GM12878 (cell line): ENCODE measurements around the gene XDH. TPM values are rescaled to one million over a fixed set of nuclear protein-coding genes. Genes with fewer than 3 reads are reported as not detected.

ENCODE experiments used
- ATAC-seq: fragments of 200-7000 bp; cut with Tn5 transposase; 3 replicates; pipeline ENCODE4 v1.9.1; 2020; ENCODE audit warnings: mild to moderate bottlenecking, moderate library complexity
- BruUV-seq: library from RNA; stranded (reverse); fragments of 400-500 nt; replicated peaks from 2 replicates; lab custom pipeline; 2021; lab: Mats Ljungman, UMichigan
- CTCF ChIA-PET: fragments of 300-600 bp; sonication (Branson Sonifier 250); formaldehyde crosslinking; extraction: SDS; loops from one replicate; lab custom pipeline; 2021; ENCODE audit warnings: inconsistent platforms; lab: Yijun Ruan, JAX
- POLR2A ChIA-PET: fragments of 350-600 bp; formaldehyde crosslinking; extraction: SDS; loops from one replicate; lab custom pipeline; 2021; ENCODE audit warnings: inconsistent platforms; lab: Charles Lee
- RAD21 ChIA-PET: fragments of 300-600 bp; sonication (Branson Sonifier 250); formaldehyde crosslinking; loops from one replicate; lab custom pipeline; 2023; ENCODE audit warnings: antibody characterized with exemption; ENCODE audit not compliant: unreplicated experiment; lab: Charles Lee
- SMC1A ChIA-PET: fragments of 300-600 bp; sonication (Branson Sonifier 250); formaldehyde crosslinking; loops from one replicate; lab custom pipeline; 2023; ENCODE audit not compliant: unreplicated experiment, uncharacterized antibody; lab: Charles Lee
- DNase-seq: peaks from one replicate; pipeline ENCODE4 v3.0.0-alpha.2; 2011; ENCODE audit warnings: low read depth, low spot score
- FAIRE-seq: peaks from 3 replicates; lab custom pipeline; 2011; peaks lifted over from hg19 to GRCh38; lab: Jason Lieb, UNC
- H2AFZ ChIP-seq: 2 replicates; pipeline ENCODE4 v1.6.0; 2011; ENCODE audit warnings: low read depth, low read length, control low read depth; ENCODE audit not compliant: control insufficient read depth
- H3K27ac ChIP-seq: 2 replicates; pipeline ENCODE4 v1.5.1; 2011; ENCODE audit warnings: control low read depth; ENCODE audit not compliant: control insufficient read depth, insufficient read depth
- H3K27me3 ChIP-seq, 2 experiments: replicated peaks in 1 of 2; 2 replicates each; pipeline versions ENCODE4 v1.6.0 to v1.6.1; 2011; ENCODE audit warnings: low read length in 1 of 2; ENCODE audit not compliant: control insufficient read depth in 2 of 2, insufficient read depth in 2 of 2
- H3K36me3 ChIP-seq, 2 experiments: 2 replicates each; pipeline ENCODE4 v1.5.1; 2011; ENCODE audit warnings: low read length in 1 of 2; ENCODE audit not compliant: control insufficient read depth in 2 of 2, insufficient read depth in 2 of 2
- H3K4me1 ChIP-seq: 2 replicates; pipeline ENCODE4 v1.6.1; 2011; ENCODE audit warnings: mild to moderate bottlenecking, low read length, moderate library complexity, mixed read lengths; ENCODE audit not compliant: control insufficient read depth, insufficient read depth
- H3K4me2 ChIP-seq: 2 replicates; pipeline ENCODE4 v1.6.0; 2011; ENCODE audit warnings: control low read depth; ENCODE audit not compliant: control insufficient read depth, insufficient read depth
- H3K4me3 ChIP-seq: fragments of 200-600 bp; sonication (generic); 2 replicates; pipeline ENCODE4 v1.5.1; 2016
- H3K79me2 ChIP-seq: 2 replicates; pipeline ENCODE4 v1.6.0; 2011; ENCODE audit warnings: low read length; ENCODE audit not compliant: control insufficient read depth, insufficient read depth
- H3K9ac ChIP-seq: 2 replicates; pipeline ENCODE4 v1.8.0; 2011; ENCODE audit warnings: low read length, control low read depth, mixed read lengths; ENCODE audit not compliant: control insufficient read depth, insufficient read depth
- H3K9me3 ChIP-seq: replicated peaks from 3 replicates; pipeline ENCODE4 v1.5.1; 2011; ENCODE audit warnings: mild to moderate bottlenecking, low read length; ENCODE audit not compliant: control insufficient read depth, insufficient read depth
- H4K20me1 ChIP-seq: 2 replicates; pipeline ENCODE4 v1.6.0; 2011; ENCODE audit not compliant: control insufficient read depth, insufficient read depth
- BHLHE40 ChIP-seq, 2 experiments: fragments of 450-650 bp in 1 of 2; IDR thresholded peaks; 2 replicates each; pipeline ENCODE4 v1.6.1; 2011 to 2017; ENCODE audit warnings: low read depth in 2 of 2, borderline replicate concordance in 1 of 2, improper control_type of control experiment in 1 of 2, low read length in 1 of 2, mild to moderate bottlenecking in 1 of 2
- CBX5 ChIP-seq: sonication (generic); IDR thresholded peaks from 2 replicates; pipeline ENCODE4 v1.6.1; 2016; ENCODE audit warnings: low read depth, moderate library complexity, mild to moderate bottlenecking, inconsistent platforms
- DPF2 ChIP-seq: fragments of 450-650 bp; IDR thresholded peaks from 2 replicates; pipeline ENCODE4 v1.6.1; 2017; ENCODE audit warnings: mild to moderate bottlenecking
- EGR1 ChIP-seq, 2 experiments: IDR thresholded peaks; 1 replicate in 1 of 2; 2 replicates in 1 of 2; pipeline ENCODE4 v1.6.1; 2011 to 2012; ENCODE audit warnings: low read depth in 2 of 2, low read length in 2 of 2, borderline replicate concordance in 1 of 2, mild to moderate bottlenecking in 1 of 2, moderate library complexity in 1 of 2
- FOXM1 ChIP-seq: IDR thresholded peaks from 2 replicates; pipeline ENCODE4 v1.6.1; 2012; ENCODE audit warnings: low read depth, mild to moderate bottlenecking, inconsistent platforms, low read length, moderate library complexity
- GATAD2B ChIP-seq: fragments of 450-650 bp; conservative IDR thresholded peaks from 2 replicates; pipeline ENCODE4 v1.6.1; 2017; ENCODE audit warnings: low read depth, mild to moderate bottlenecking, moderate library complexity
- IKZF2 ChIP-seq, 2 experiments: fragments of 450-650 bp; IDR thresholded peaks; 2 replicates each; pipeline ENCODE4 v1.6.1; 2017; ENCODE audit warnings: mild to moderate bottlenecking in 2 of 2, moderate library complexity in 2 of 2
- IRF4 ChIP-seq: IDR thresholded peaks from 2 replicates; pipeline ENCODE4 v1.6.1; 2011; ENCODE audit warnings: low read depth, low read length
- JUNB ChIP-seq: IDR thresholded peaks from 2 replicates; pipeline ENCODE4 v1.6.1; 2016; ENCODE audit warnings: antibody characterized with exemption, mild to moderate bottlenecking
- KAT2A ChIP-seq: conservative IDR thresholded peaks from 2 replicates; pipeline ENCODE4 v1.6.1; 2011; ENCODE audit warnings: low read depth, low read length; ENCODE audit not compliant: control insufficient read depth
- MAX ChIP-seq: IDR thresholded peaks from 2 replicates; pipeline ENCODE4 v1.6.1; 2012; ENCODE audit warnings: low read depth, low read length, improper control_type of control experiment
- MEF2B ChIP-seq: fragments of 450-650 bp; IDR thresholded peaks from 2 replicates; pipeline ENCODE4 v1.6.1; 2018; ENCODE audit warnings: mild to moderate bottlenecking, moderate library complexity; ENCODE audit not compliant: partially characterized antibody, poor library complexity, severe bottlenecking
- MTA3 ChIP-seq: IDR thresholded peaks from 2 replicates; pipeline ENCODE4 v1.6.1; 2012; ENCODE audit warnings: low read length, inconsistent platforms, borderline replicate concordance
- NR2C1 ChIP-seq: fragments of 450-650 bp; IDR thresholded peaks from 2 replicates; pipeline ENCODE4 v1.6.1; 2017; ENCODE audit warnings: antibody characterized with exemption, mild to moderate bottlenecking, moderate library complexity
- PAX8 ChIP-seq: fragments of 450-650 bp; IDR thresholded peaks from 2 replicates; pipeline ENCODE4 v1.6.1; 2017; ENCODE audit warnings: mild to moderate bottlenecking, moderate library complexity
- RBBP5 ChIP-seq: fragments of 200-600 bp; sonication (generic); conservative IDR thresholded peaks from 2 replicates; pipeline ENCODE4 v1.6.1; 2016
- RELB ChIP-seq: fragments of 450-650 bp; IDR thresholded peaks from 2 replicates; pipeline ENCODE4 v1.6.1; 2017; ENCODE audit warnings: low read depth, mild to moderate bottlenecking, moderate library complexity
- SRF ChIP-seq, 2 experiments: IDR thresholded peaks; 2 replicates each; pipeline ENCODE4 v1.6.1; 2011; ENCODE audit warnings: low read depth in 2 of 2, low read length in 2 of 2, mild to moderate bottlenecking in 1 of 2, moderate library complexity in 1 of 2
- ZNF24 ChIP-seq: fragments of 450-650 bp; IDR thresholded peaks from 2 replicates; pipeline ENCODE4 v1.6.1; 2017; ENCODE audit warnings: antibody characterized with exemption, mild to moderate bottlenecking
- WGBS: methylation state at CpG from one replicate; pipeline ENCODE4 v1.1.6; 2016; ENCODE audit warnings: low lambda C conversion rate; ENCODE audit not compliant: insufficient replicate concordance, insufficient coverage; ENCODE audit errors: missing lambda C conversion rate; 5-methylcytosine and 5-hydroxymethylcytosine counted together
- in situ Hi-C: fragments of 300-500 bp; cut with MboI; formaldehyde crosslinking; loops from 9 replicates; pipeline ENCODE4 v1.14.3; 2018; ENCODE audit warnings: mixed read lengths
- intact Hi-C: fragments of 100-400 bp; cut with micrococcal nuclease; formaldehyde crosslinking; loops from one replicate; pipeline ENCODE4 v1.14.2; 2022; ENCODE audit not compliant: unreplicated experiment
- polyA plus RNA-seq, 11 experiments: library from polyadenylated mRNA; depleted of rRNA in 4 of 11; unstranded in 6 of 11; stranded (reverse) in 5 of 11; fragments of >200 nt; fragmentation: Nextera tagmentation in 4 of 11; fragmentation: Illumina TruSeq in 1 of 11; extraction: Ambion mirVana in 4 of 11; extraction: Trizol in 1 of 11; gene quantifications; 1 replicate in 1 of 11; 2 replicates in 10 of 11; pipeline versions ENCODE4 v1.2.1 to v1.2.3, GENCODE V29; 2011 to 2016; ENCODE audit warnings: inconsistent platforms in 2 of 11, missing spikeins in 2 of 11, low read depth in 1 of 11
- total RNA-seq, 4 experiments: library from RNA; depleted of rRNA in 3 of 4; stranded (reverse); fragments of >200 nt in 3 of 4; fragmentation: Illumina TruSeq in 1 of 4; extraction: Trizol in 1 of 4; gene quantifications; 2 replicates each; pipeline versions ENCODE4 v1.2.1 to v1.2.3, GENCODE V29; 2013 to 2021

The XDH gene
- total and polyA plus RNA-seq, 10 of the 15 experiments (the other 5 are each of a cell fraction or from before 2014, with no cell fraction given) = 0.01 TPM; not detected in 9

- TF ChIP-seq MTA3 (0 out of 2 replicates have a peak, but pooled peaks have one; percentile 32), KAT2A (no peak), JUNB (peak; percentile 82), CBX5 (no peak), DPF2 (peak; percentile 73), BHLHE40 (IDR thresholded peaks at IDR 0.05; ENCODE audit: borderline replicate concordance in 1 of 2, low read depth in 2 of 2, low read length in 1 of 2) (no peak), IKZF2 (IDR thresholded peaks at IDR 0.05) (peak; percentile 74 to 87; a peak in 3 of 4 replicates), FOXM1 (0 out of 2 replicates have a peak, but pooled peaks have one; percentile 27), RBBP5 (no peak), ZNF24 (0 out of 2 replicates have a peak, but pooled peaks have one; percentile 8), RELB (peak; percentile 67), MAX (no peak)
Measured at GRCh38 chr2:31324016-31324633, 90.4 kb downstream of the XDH start (continued).

GRCh38 chr2:31322371-31322770, 92.2 kb downstream of the XDH start:
- in situ Hi-C loops (no loop called here), intact Hi-C loops (no loop called here)
- POLR2A ChIA-PET = no interaction called here
- Histone ChIP-seq H3K4me3 (no peak overlapping the region), H3K27ac (no peak overlapping the region), H4K20me1 (no peaks in the 10 kb centered on the region), H2AFZ (no peak overlapping the region), H3K9ac (no peak overlapping the region), H3K36me3 (no peaks in the 10 kb centered on the region), H3K27me3 (no peaks in the 10 kb centered on the region), H3K4me2 (no peak overlapping the region), H3K9me3 (no peaks in the 10 kb centered on the region), H3K4me1 (peaks cover 18% of the 10 kb centered on the region), H3K79me2 (no peaks in the 10 kb centered on the region)
- no TSS peak for BruUV-seq
- ATAC-seq (no peak), DNase-seq (no peak), FAIRE-seq (no peak)
- CTCF ChIA-PET = interaction anchor here (1.2 to 3.4 kb wide), 4 partner anchors 11 to 611 kb away, joined by 3 to 11 read pairs (median 8); no protein-coding TSS in a partner anchor
- WGBS = 0% methylated on average over 1 of the region's 1 CpG
- SMC1A ChIA-PET = interaction anchor here (0.6 to 2.1 kb wide), 8 partner anchors 8 to 611 kb away, joined by 3 to 9 read pairs (median 4); no protein-coding TSS in a partner anchor
- RAD21 ChIA-PET = interaction anchor here (1.1 to 5.8 kb wide), 3 partner anchors 10 to 86 kb away, joined by 3 to 28 read pairs (median 4); no protein-coding TSS in a partner anchor
- no peak for TF ChIP-seq PAX8
- TF ChIP-seq IRF4 = no peak
- no peak for TF ChIP-seq GATAD2B
- no peak for TF ChIP-seq NR2C1
- TF ChIP-seq MAX = no peak
- TF ChIP-seq MEF2B = no peak
- TF ChIP-seq EGR1 (IDR thresholded peaks at IDR 0.05; ENCODE audit: borderline replicate concordance in 1 of 2, low read depth in 2 of 2, low read length in 2 of 2) = no peak
- TF ChIP-seq SRF (IDR thresholded peaks at IDR 0.05; ENCODE audit: low read depth in 2 of 2, low read length in 2 of 2) = no peak
